ENCODE data around the gene GUCY1A1. TPM values are rescaled to one million over a fixed set of nuclear protein-coding genes. Genes with fewer than 3 reads are reported as not detected.

Gene GUCY1A1
- total RNA-seq, 1 experiment from 2014 or later, result not detected

DNA sequence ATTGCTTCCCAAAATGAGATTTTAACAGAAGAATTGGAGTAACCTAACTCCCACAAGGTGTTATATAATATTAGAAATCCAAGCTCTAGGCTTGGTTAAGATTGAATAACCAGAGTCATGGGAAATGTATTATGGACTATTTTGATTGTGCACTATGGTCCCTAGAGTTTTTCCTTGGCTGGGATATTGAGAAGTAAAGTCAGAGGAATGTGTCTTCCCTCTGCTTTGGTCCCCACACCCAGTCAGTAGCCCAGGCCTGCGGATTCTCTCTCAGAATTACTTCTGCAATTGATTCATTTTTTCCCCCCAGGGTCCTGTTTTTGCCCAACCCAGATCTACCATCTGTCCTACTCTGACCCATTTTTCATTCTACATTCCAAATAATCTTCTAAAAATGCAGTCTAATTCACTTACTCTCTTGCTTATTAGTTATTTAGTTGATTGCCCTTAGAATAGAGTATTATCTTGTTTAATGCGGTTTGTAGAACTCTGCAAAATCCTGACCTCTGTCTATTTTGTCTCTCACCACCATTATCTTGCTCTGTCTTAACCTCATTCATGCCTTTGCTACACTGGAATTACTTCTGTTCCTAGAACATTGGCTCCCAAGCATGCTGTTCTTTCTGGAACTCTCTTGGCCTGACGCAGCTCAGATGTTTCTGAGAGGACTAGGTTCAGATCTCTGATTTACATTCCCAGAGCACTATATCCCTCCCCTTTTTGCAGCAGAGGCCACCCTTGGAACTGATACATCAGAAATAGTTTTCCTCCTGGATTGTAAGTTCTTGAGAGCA lies 23.6 kb downstream of the GUCY1A1 start:
- no peaks in the 10 kb centered on the region for H3K9me3 ChIP-seq (replicated peaks)
- H3K4me1 ChIP-seq (replicated peaks), result no peaks in the 10 kb centered on the region
- no peak for DNase-seq (ENCODE audit: low read depth in 1 of 2, low spot score in 2 of 2)
- no peaks in the 10 kb centered on the region for H3K36me3 ChIP-seq
- H3K4me3 ChIP-seq, result no peak overlapping the region
- no peak overlapping the region for H3K27ac ChIP-seq
- no peaks in the 10 kb centered on the region for H3K27me3 ChIP-seq (replicated peaks)

GRCh38 chr4:155692361-155692760 lies 25.7 kb downstream of the GUCY1A1 start:
- no peak for DNase-seq (ENCODE audit: low read depth in 1 of 2, low spot score in 2 of 2)
- H3K9me3 ChIP-seq (replicated peaks), result no peaks in the 10 kb centered on the region
- H3K4me1 ChIP-seq (replicated peaks), result no peaks in the 10 kb centered on the region
- no peak overlapping the region for H3K4me3 ChIP-seq
- H3K27ac ChIP-seq, result no peak overlapping the region
- H3K27me3 ChIP-seq (replicated peaks), result no peaks in the 10 kb centered on the region
- H3K36me3 ChIP-seq, result no peaks in the 10 kb centered on the region

GRCh38 chr4:155693015-155693663 lies 26.5 kb downstream of the GUCY1A1 start:
- Histone ChIP-seq H3K27me3 (replicated peaks) (no peaks in the 10 kb centered on the region), H3K4me3 (no peak overlapping the region), H3K27ac (no peak overlapping the region), H3K4me1 (replicated peaks) (no peaks in the 10 kb centered on the region), H3K36me3 (no peaks in the 10 kb centered on the region), H3K9me3 (replicated peaks) (no peaks in the 10 kb centered on the region)
- DNase-seq (ENCODE audit: low read depth in 1 of 2, low spot score in 2 of 2), result no peak

- Histone ChIP-seq H3K36me3 (no peaks in the 10 kb centered on the region), H3K27me3 (replicated peaks) (no peaks in the 10 kb centered on the region), H3K9me3 (replicated peaks) (no peaks in the 10 kb centered on the region), H3K4me1 (replicated peaks) (no peaks in the 10 kb centered on the region), H3K4me3 (no peak overlapping the region), H3K27ac (no peak overlapping the region)
- DNase-seq (ENCODE audit: low read depth in 1 of 2, low spot score in 2 of 2), result no peak
Observed at GRCh38 chr4:155694100-155694785, 27.6 kb downstream of the GUCY1A1 start.

DNA sequence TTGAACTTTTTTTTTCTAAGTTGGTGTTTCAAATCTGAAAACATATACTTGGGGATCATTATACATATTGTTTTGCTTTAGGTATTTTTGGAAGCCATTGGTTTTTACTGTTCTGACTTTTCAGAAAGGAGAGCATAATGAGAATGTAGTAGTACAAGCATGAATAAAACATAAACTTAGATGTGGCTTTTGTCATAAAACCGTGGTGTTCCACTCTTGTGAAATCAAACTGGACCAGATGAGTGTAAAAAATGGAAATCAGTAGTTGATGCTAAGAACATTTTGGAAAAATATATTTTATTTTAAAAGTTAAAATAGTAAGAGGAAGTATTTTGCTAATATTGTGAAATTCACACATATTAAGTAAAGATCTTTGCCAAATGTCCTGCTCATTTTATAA lies 29.6 kb downstream of the GUCY1A1 start:
- H3K4me3 ChIP-seq, result no peak overlapping the region
- no peaks in the 10 kb centered on the region for H3K4me1 ChIP-seq (replicated peaks)
- H3K27ac ChIP-seq, result no peak overlapping the region
- no peaks in the 10 kb centered on the region for H3K9me3 ChIP-seq (replicated peaks)
- no peaks in the 10 kb centered on the region for H3K27me3 ChIP-seq (replicated peaks)
- no peak for DNase-seq (ENCODE audit: low read depth in 1 of 2, low spot score in 2 of 2)
- no peaks in the 10 kb centered on the region for H3K36me3 ChIP-seq

- Histone ChIP-seq H3K27ac (no peak overlapping the region), H3K4me1 (replicated peaks) (no peaks in the 10 kb centered on the region), H3K4me3 (no peak overlapping the region), H3K9me3 (replicated peaks) (no peaks in the 10 kb centered on the region), H3K27me3 (replicated peaks) (no peaks in the 10 kb centered on the region), H3K36me3 (no peaks in the 10 kb centered on the region)
- no peak for DNase-seq (ENCODE audit: low read depth in 1 of 2, low spot score in 2 of 2)
Observed at GRCh38 chr4:155696726-155697125, 30.1 kb downstream of the GUCY1A1 start.

DNA sequence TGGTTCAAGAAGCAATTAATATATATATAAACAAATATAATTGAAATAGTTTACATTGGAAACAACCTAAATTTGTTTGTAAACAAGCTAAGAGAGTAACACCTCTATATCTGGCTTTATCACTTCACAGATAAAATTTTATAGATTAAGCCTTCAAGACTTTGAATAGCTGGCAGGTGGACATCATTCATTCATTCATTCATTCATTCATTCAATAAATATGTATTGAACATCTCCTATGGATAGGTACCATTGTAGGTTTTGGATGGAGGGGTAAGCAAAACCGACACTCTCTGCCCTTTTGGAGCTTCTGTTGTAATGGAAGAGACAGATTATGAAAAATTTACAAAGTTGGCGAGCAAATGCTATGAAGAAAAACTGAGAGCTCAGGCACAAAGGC lies 35.2 kb downstream of the GUCY1A1 start:
- Histone ChIP-seq H3K9me3 (replicated peaks) (no peaks in the 10 kb centered on the region), H3K27me3 (replicated peaks) (no peaks in the 10 kb centered on the region), H3K27ac (no peak overlapping the region), H3K36me3 (no peaks in the 10 kb centered on the region), H3K4me3 (no peak overlapping the region), H3K4me1 (replicated peaks) (no peaks in the 10 kb centered on the region)
- no peak for DNase-seq (ENCODE audit: low read depth in 1 of 2, low spot score in 2 of 2)

GRCh38 chr4:155703486-155704247 lies 37.0 kb downstream of the GUCY1A1 start:
- Histone ChIP-seq H3K4me3 (no peak overlapping the region), H3K9me3 (replicated peaks) (no peaks in the 10 kb centered on the region), H3K27ac (no peak overlapping the region), H3K36me3 (no peaks in the 10 kb centered on the region), H3K4me1 (replicated peaks) (no peaks in the 10 kb centered on the region), H3K27me3 (replicated peaks) (no peaks in the 10 kb centered on the region)
- DNase-seq (ENCODE audit: low read depth in 1 of 2, low spot score in 2 of 2), result no peak

- no peaks in the 10 kb centered on the region for H3K36me3 ChIP-seq
- no peaks in the 10 kb centered on the region for H3K9me3 ChIP-seq (replicated peaks)
- H3K4me3 ChIP-seq, result no peak overlapping the region
- H3K27me3 ChIP-seq (replicated peaks), result no peaks in the 10 kb centered on the region
- H3K27ac ChIP-seq, result no peak overlapping the region
- no peak for DNase-seq (ENCODE audit: low read depth in 1 of 2, low spot score in 2 of 2)
- H3K4me1 ChIP-seq (replicated peaks), result no peaks in the 10 kb centered on the region
Observed at GRCh38 chr4:155704841-155705404, 38.3 kb downstream of the GUCY1A1 start.

- no peaks in the 10 kb centered on the region for H3K4me1 ChIP-seq (replicated peaks)
- H3K9me3 ChIP-seq (replicated peaks), result no peaks in the 10 kb centered on the region
- no peak overlapping the region for H3K4me3 ChIP-seq
- no peak overlapping the region for H3K27ac ChIP-seq
- no peak for DNase-seq (ENCODE audit: low read depth in 1 of 2, low spot score in 2 of 2)
- H3K36me3 ChIP-seq, result no peaks in the 10 kb centered on the region
- H3K27me3 ChIP-seq (replicated peaks), result no peaks in the 10 kb centered on the region
Observed at GRCh38 chr4:155705664-155706063, 39.0 kb downstream of the GUCY1A1 start.

DNA sequence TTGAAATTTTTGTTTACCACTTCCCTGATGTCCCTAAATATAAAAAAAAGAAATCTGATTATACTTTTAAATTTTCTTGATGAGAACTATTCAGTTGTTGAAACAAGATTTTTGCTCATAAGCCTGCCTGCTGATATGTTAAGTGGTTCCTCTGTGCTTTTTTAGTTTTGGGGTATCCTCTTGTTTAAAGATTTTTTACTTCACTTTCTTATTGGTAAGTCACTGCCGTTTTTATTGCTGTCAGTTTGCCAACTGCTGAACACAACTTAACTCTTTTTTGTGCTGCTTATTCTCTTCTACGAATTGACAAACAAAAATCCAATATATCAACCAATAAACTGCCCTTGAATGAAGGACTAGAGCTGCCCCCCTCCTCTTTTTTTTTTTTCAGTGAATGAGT lies 39.5 kb downstream of the GUCY1A1 start:
- Histone ChIP-seq H3K27ac (no peak overlapping the region), H3K4me3 (no peak overlapping the region), H3K36me3 (no peaks in the 10 kb centered on the region), H3K9me3 (replicated peaks) (no peaks in the 10 kb centered on the region), H3K4me1 (replicated peaks) (no peaks in the 10 kb centered on the region), H3K27me3 (replicated peaks) (no peaks in the 10 kb centered on the region)
- DNase-seq (ENCODE audit: low read depth in 1 of 2, low spot score in 2 of 2), result no peak

DNA sequence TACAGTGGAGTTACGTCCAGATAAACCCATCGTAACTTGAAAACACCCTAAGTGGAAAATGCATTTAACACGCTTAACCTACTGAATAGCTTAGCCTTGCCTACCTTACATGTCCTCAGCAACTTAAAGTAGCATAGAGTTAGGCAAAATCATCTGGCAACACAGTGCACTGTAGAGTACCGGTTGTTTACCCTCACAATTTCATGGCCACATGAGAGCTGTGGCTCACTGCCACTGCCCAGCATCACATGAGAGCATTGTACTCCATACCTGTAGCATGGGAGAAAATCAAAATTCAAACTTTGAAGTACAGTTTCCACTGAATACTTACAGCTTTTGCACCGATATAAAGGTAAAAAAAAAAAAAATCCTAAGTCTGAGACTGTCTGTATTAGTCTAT lies 40.6 kb downstream of the GUCY1A1 start:
- H3K36me3 ChIP-seq, result no peaks in the 10 kb centered on the region
- H3K9me3 ChIP-seq (replicated peaks), result no peaks in the 10 kb centered on the region
- no peaks in the 10 kb centered on the region for H3K27me3 ChIP-seq (replicated peaks)
- H3K27ac ChIP-seq, result no peak overlapping the region
- H3K4me1 ChIP-seq (replicated peaks), result no peaks in the 10 kb centered on the region
- no peak for DNase-seq (ENCODE audit: low read depth in 1 of 2, low spot score in 2 of 2)
- no peak overlapping the region for H3K4me3 ChIP-seq

DNA sequence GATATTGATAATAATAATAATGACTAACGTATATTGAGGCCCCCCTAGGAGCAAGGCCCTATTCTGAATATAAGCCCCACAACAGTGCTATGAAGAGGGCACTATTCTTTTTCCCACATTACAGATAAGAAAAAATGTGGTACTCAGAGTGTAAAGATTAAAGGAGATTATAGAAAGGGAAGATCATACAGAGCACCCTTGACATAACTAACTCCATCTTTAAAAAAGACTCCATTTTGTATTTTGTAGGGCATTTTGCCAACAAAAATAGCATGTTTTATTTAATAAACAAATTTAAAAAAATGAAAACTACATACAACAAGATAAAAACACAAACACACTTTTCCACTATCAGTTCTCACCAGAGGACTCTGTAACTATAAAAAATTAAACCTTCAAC lies 42.1 kb downstream of the GUCY1A1 start:
- H3K27ac ChIP-seq, result no peak overlapping the region
- DNase-seq (ENCODE audit: low read depth in 1 of 2, low spot score in 2 of 2), result no peak
- H3K9me3 ChIP-seq (replicated peaks), result no peaks in the 10 kb centered on the region
- H3K4me3 ChIP-seq, result no peak overlapping the region
- no peaks in the 10 kb centered on the region for H3K36me3 ChIP-seq
- no peaks in the 10 kb centered on the region for H3K27me3 ChIP-seq (replicated peaks)
- H3K4me1 ChIP-seq (replicated peaks), result no peaks in the 10 kb centered on the region
